Posterior cingulate gyrus (tissue), 11 donors: Measurements from ENCODE around the gene LSM7.

Experiments used
- DNase-seq, 10 donors: peaks; one replicate each; pipeline versions ENCODE4 v3.0.0 to v3.0.0-alpha.2; 2020 to 2021; ENCODE audit warnings: mixed read lengths in 3 of 10
- intact Hi-C: fragments of 100-400 bp; cut with DNase I; formaldehyde crosslinking; loops from one replicate; pipeline ENCODE4 v1.15.1; 2023

Gene LSM7

DNA sequence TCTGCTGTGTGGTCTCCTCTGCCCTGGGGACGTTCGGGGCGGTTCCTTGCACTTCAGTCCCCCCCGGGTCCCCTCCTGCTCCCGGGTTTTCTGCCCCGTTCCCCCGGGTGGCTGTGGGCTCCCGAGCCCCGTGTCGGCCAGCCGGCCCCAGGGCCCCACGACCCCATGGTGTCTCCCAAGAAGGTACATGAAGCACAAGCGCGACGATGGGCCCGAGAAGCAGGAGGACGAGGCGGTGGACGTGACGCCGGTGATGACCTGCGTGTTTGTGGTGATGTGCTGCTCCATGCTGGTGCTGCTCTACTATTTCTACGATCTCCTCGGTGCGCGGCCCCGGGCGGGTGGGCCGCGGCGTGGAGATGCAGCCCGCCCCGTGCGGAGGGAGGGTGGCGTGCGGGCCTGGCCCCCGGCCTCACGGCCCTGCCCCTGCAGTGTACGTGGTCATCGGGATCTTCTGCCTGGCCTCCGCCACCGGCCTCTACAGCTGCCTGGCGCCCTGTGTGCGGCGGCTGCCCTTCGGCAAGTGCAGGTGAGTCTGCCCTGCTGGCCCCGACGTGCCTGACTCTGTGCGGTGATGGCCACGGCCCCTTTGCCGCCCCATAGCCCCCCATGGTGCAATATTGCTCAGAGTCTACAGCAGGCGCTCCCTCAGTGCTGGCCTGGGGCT, 11.4 kb upstream of the LSM7 start:
- intact Hi-C loops, result no loop called here
- DNase-seq, result peak in 1 of 10 donors; percentile 37

DNA sequence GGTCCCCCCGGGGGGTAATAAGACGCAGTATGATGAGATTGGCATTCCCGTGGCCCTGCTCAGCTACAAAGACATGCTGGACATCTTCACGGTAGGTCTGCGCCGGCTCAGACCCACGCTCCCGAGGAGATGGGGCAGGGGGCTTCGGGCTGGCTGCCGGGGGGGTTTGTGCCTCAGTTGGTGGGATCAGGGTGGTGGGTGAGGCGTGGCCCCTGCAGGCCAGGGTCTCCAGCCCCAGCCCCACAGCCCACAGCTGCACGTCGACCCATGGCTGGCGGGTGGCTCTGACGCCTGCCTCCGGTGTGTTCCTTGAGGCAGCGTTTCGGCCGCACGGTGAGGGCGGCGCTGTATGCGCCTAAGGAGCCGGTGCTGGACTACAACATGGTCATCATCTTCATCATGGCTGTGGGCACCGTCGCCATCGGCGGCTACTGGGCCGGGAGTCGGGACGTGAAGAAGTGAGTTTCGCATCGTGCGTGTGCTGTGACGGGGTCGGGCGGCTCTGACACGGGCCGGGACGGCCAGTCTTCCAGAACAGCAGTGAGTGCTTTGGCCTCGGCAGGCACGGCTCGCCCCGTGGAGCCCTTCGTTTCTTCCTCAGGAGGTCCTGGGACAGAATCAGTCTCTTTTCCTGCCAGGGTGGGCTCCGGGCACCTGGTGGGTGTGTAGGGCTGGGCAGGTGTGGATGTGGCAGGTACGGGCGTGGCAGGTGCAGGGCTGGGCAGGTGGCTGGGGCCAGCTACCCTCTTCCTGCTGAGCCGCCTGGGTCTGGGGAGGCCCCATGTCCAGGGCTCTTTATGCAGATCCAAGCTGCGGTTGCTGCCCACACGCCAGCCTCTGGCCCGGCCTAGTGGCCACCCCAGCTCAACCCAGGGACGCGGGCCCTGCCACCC, 10.6 kb upstream of the LSM7 start:
- peak in 1 of 10 donors; percentile 71 for DNase-seq
- intact Hi-C loops, result no loop called here

DNA sequence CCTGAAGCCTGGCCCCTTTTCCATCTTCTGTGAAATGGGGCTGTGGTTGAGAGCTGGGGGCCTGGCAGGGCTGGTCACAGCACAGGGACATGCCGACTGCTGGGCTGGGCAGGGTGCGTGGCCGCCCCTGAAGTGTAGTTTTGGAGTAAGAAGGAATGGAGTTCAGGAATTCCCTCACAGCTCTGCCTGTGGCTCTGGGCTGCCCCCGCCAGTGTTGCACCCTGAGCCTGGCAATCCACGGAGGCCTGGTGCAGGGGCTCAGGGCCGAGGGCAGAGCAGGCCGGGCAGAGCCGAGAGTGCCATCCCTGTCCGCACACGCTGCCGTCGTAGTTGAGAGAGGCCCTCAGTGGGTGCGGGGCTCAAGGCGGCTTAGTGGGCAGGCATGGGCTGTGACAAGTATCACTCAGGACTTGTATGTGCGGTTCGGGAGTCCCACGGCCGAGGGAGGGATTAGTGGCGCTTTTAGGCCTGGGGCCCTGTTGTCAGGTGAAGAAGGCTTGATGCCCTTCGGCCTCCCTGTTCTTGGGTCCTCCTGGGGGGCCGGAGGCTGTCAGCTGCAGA, 9.7 kb upstream of the LSM7 start:
- DNase-seq, result no peak
- intact Hi-C loops, result no loop called here

DNA sequence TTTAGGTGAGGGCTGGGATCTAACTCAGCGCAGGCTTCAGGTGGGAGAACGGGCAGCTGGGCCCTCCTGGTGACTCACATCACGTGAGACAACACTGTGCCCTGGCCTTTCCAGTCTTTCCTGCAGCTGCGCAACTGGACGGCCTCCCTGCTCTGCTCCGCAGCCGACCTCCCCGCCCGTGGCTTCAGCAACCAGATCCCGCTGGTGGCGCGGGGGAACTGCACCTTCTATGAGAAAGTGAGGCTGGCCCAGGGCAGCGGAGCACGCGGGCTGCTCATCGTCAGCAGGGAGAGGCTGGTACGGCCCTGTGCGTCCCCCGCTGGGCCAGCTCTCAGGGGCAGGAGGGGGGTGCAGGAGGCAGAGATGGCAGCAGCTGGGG, 8.9 kb upstream of the LSM7 start:
- intact Hi-C loops, result no loop called here
- peak in 8 of 10 donors; percentile 54 to 96 (median 70) for DNase-seq

DNA sequence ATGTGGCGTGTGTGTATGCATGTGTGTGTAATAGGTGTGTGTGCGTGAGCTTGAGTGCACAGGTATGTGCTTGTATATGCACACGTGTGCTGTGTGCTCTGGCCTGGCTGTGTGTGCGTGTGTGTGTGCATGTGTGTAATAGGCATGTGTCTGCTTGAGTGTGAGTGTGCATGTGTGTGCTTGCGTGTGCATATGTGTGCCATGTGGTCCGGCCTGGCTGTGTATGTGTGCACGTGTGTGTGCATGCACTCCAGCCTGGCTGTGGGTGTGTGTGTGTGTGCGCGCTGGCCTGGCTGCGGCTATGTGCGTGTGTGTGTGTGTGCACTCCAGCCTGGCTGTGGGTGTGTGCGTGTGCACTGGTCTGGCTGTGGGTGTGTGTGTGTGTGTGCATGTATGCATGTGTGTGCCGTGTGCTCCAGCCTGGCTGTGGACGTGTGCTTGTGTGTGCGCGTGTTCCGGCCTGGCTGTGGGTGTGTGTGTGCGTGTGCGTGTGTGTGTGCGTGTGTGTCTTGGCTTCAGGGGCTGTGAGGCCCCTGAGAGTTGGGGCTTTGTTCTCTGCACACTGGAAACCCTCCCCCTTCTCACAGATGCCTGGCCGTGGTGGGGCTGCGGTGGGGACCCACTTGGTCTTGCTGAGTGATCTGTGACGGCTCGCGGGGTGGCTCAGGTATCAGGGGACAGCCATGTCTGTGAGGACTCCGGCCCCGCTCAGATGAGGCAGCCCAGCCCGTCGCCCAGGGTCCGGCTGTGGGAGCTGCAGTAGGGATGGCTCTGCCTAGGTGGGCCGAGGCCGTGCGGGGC, 8.3 kb upstream of the LSM7 start:
- DNase-seq, result no peak
- intact Hi-C loops, result no loop called here

DNA sequence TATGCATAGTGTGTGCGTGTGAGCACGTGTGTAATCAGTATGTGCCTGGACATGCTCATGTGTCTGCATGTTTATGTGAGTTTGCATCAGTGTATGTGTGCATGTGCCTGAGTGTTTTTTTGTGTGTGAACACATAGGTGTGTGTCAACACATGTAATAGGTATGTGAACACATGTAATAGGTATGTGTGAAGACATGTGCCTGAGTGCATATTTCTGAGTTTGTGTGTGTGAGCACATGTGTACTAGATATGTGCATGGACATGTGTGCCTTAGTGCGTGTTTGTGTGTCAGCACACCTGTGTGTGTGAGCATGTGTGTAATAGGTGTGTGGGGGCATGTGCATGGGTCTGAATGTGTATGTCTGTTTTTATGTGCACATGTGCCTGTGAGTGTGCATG, 7.5 kb upstream of the LSM7 start:
- intact Hi-C loops, result no loop called here
- no peak for DNase-seq

DNA sequence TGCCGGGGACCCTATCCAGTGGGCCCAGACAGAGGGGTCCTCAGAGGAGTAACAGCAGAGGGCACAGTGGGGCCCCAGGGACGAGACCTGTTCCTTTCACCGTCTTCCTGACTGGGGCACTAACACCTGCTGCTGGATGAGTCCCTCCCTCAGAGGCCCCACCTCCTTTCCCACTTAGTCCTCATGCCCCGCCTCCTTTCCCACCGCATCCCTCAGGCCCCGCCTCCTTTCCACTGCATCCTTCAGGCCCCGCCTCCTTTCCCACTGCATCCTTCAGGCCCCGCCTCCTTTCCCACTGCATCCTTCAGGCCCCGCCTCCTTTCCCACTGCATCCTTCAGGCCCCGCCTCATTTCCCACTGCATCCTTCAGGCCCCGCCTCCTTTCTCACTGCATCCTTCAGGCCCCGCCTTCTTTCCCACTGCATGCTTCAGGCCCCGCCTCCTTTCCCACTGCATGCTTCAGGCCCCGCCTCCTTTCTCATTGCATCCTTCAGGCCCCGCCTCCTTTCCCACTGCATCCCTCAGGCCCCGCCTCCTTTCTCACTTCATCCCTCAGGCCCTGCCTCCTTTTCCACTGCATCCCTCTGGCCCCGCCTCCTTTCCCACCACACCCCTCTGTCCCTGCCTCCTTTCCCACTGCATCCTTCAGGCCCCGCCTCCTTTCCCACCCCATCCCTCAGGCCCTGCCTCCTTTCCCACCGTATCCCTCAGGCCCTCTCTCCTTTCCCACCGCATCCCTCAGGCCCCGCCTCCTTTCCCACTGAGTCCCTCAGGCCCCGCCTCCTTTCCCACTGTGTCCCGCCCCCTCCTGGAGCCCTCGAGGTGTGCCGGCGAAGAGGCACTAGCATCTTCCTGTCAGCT, 6.8 kb upstream of the LSM7 start:
- no peak for DNase-seq
- intact Hi-C loops, result loop anchor here (5.0 kb wide), 1 partner anchor 57 kb away; no protein-coding TSS in a partner anchor

DNA sequence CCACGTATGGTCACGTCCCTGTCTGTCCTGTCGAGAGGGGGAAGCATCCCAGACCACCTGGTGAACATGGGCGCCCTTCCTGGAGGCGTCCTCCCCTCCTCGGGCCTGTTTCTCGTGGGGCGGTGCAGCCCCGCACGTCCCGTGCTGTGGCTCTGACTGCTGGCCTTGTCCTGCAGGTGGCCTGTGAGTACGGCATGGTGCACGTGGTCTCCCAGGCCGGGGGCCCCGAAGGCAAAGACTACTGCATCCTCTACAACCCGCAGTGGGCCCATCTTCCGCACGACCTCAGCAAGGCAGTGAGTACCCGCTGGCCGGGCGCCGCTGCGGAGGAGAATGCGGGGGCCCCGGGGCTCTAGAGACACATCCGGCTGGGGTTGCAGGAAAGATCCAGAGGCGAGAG, 6.0 kb upstream of the LSM7 start:
- intact Hi-C loops, result loop anchor here (5.0 kb wide), 1 partner anchor 58 kb away; no protein-coding TSS in a partner anchor
- no peak for DNase-seq

DNA sequence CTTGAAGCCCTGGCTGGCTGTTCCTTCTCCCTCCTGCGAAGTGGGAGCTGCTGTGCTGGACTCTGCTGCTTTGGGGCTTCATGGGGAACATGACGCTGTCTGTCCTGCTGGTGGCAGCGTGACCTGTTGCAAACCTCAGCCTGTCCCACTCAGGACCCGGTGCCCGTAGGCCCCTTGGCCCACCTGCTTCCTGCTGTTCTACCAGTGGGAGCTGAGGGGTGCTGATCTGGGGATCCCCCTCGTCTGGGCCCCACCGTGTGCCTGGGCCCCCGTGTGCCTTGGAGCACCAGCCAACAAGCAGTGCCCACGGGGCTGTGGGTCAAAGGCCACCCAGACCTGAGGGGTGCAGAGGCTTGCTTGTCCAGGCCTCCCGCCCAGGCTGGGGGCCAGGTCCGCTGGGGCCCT, 5.4 kb upstream of the LSM7 start:
- peak in 1 of 10 donors; percentile 37 for DNase-seq
- intact Hi-C loops, result loop anchor here (2.0 to 5.0 kb wide), 2 partner anchors 47 to 58 kb away; no protein-coding TSS in a partner anchor

DNA sequence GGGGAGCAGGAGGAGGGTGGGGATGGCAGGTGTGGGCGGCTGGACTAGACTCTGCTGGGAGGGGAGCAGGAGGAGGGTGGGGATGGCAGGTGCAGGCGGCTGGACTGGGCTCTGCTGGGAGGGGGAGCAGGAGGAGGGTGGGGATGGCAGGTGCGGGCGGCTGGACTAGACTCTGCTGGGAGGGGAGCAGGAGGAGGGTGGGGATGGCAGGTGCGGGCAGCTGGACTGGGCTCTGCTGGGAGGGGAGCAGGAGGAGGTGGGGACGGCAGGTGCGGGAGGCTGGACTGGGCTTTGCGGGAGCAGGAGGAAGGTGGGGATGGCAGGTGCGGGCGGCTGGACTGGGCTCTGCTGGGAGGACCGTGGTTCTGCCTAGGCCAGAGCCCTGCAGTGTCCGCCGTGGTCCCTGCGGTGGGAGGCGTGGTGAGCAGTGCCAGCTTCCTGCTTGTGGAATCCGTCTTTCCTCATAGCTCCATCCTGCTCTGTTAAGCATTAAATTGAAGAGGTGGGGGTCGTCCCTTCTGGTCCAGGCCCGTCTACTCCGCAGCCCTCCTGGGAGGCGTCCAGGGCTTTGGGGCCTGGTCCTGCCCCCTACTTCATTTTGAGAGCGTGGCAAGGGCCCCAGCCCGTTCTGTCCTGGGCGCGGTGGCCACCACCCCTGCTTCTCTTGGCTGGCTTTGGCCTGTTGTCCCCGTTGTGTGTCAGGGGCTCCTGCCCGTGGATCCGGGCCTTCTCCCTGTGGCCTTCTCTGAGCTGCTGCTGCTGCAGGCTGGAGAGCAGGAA, 4.8 kb upstream of the LSM7 start:
- intact Hi-C loops, result loop anchor here (2.0 to 5.0 kb wide), 2 partner anchors 48 to 59 kb away; no protein-coding TSS in a partner anchor
- no peak for DNase-seq

DNA sequence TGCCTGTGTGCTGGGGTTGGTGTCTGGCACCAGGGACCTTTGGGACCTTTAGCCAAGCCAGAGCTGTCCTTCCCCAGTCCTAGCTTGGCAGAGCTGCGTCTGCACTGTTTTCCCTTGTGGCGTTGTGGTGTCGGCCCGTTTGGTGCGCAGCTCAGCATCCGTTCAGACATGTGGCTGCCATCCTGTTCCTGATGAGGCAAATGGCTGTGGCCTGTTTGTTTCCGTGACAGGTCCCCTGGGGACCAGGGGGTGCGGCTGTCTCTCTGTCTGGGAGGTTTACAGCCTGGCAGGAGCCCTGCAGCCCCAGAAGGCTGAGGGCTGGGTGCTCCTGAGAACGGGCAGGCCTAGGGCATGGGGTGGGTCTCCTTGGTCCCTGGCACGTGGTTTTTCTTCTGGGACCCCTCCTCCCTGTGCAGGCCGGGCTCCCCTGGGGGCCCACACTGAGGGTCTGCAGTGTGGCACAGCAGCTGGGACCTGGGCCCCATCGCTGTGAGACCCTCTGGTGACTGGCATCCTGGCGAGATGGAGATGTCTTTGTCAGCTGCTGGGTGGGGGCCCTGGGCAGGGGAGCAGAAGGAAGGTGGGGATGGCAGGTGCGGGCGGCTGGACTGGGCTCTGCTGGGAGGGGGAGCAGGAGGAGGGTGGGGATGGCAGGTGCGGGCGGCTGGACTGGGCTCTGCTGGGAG, 4.1 kb upstream of the LSM7 start:
- intact Hi-C loops, result loop anchor here (2.0 to 5.0 kb wide), 2 partner anchors 48 to 60 kb away; no protein-coding TSS in a partner anchor
- DNase-seq, result no peak

DNA sequence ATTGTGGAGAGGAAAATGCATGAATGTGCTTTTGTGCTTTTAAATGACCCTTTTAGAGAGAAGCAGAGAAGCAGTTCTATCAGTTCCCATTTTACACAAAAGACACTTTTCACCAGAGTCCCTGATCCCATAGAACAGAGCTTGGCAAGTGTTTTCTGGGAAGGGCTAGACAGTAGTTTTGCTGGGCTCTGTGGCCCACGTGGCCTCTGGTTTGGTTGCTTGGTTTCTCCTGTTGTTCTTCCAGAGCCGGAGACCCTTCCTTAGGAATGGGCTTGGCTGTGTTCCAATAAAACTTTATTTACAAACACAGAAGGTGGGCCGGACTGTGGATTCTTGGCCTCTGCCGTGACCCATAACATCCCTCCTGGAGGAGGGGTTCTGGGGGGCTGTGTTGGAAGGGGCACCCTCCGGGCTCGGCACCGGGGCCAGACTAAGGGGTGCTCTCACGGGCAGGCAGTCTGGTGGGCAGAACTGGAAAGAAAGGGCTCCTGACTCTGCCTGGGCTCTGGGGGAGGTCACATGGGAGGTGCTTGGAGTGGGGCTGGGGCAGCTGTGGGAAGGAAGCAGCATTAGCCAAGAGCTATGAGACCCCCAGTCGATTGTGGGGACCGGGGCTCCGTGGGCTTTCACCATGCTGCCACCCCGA, 3.3 kb upstream of the LSM7 start:
- intact Hi-C loops, result loop anchor here (2.0 to 5.0 kb wide), 2 partner anchors 49 to 61 kb away; no protein-coding TSS in a partner anchor
- peak in 1 of 10 donors; percentile 48 for DNase-seq

DNA sequence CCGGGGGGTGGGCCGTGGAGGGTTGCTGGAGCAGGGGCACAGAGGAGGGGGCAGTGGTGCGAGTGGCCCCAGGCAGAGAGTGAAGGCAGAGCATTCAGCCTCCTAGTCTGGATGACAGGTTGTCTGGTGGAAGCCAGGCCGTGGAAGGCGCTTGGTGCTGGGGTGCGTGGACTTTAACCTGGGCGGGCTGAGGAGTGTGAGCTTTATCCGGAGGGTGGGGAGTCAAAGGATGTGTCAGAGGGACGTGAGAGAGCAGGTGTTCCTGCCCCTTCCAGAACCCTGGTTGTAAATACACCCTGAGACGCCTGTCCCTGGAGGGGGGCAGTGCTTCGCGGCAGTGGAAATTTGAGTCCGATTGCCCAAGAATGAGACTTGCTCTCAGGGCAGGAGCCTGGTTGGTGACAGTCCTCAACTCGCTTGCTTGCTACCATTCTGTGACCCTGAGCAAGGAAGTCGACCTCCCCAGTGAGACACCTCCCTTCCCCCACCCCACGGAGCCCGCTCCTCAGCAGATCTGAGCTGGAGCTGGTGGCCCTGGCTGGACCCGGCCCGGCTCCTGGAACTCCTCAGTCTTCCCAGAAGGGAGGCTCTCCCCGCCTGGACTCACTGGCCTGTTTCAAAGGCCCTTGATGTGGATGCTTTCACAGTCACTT, 2.4 kb upstream of the LSM7 start:
- no peak for DNase-seq

DNA sequence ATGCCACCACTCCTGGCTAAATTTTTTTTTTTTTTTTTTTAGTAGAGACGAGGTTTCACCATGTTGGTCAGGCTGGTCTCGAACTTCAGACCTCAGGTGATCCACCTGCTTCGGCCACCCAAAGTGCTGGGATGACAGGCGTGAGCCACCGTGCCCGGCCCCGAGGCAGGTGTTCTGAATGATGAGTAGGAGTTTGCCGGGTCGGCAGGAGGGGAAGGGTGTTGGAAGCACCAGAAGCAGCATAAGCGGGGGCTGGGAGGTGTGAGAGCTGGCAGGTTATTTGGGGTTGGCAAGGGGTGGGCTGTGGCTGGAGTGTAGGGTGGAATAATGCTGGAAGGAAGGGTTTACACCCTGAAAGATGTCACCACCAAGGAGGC, 1.9 kb upstream of the LSM7 start:
- intact Hi-C loops, result loop anchor here (5.0 kb wide), 1 partner anchor 62 kb away; no protein-coding TSS in a partner anchor
- no peak for DNase-seq

More for the DNA sequence above, 2.4 kb upstream of the LSM7 start:
- intact Hi-C loops, result loop anchor here (5.0 kb wide), 1 partner anchor 62 kb away; no protein-coding TSS in a partner anchor

DNA sequence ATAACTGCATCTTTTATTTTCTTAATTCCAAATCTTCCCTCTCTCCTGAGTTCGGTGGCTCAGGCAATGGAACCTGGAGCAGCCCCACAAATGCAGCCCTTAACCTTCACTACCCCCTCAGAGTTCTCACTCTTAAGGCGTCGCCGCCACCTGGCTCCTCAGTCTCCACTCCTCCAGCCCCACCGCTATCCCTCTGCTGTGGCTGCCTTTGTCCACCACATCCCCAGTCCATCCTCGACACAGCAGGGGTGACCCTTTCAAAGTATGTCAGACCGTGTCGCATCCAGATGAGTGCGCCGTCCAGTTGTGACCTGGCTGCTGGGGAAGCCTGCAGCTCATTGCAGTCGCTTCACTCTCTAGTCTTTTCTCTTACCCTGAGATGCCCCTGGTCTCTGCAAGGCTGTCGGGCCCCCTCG, 1.1 kb upstream of the LSM7 start:
- DNase-seq, result no peak
- intact Hi-C loops, result no loop called here

DNA sequence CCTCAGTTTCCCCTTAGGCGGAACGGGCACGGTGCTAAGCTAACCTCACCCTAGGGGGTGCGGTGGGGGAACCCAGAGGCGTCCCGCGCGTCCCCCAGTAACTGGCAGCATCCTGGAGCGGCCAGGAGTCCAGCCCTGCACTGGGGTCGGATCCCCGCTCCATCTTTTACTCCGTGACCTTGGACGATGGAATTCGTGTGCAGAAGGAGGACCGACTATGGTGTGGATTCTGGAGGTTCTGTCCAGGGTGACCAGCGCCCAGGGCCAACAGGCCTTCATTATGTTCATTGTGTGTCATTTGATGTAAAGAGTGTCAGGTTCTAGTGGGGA, 728 bp upstream of the LSM7 start:
- intact Hi-C loops, result no loop called here

DNA sequence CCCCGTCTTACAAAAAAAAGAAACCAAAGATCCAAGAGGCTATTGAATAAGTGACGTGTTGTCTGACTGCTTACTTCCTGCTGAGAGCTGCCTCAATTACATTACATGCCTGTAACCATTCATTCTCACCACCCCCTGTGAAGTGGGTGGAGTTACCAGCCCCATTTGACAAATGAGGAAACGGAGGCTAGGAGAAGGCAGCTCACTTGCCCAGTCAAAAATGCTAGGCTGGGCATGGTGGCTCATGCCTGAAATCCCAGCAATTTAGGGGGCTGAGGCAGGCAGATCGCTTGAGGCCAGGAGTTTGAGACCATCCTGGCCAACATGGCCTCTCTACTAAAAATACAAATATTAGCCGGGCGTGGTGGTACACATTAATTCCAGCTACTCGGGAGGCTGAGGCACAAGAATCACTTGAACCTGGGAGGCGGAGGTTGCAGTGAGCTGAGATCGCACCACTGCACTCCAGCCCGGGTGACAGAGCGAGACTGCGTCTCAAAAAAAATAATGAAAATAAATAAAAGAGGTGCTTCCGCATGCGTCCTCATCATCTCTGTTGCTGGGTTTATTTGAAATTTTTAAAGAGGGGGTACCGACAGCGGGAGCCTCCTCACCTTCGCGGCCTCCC, 499 bp downstream of the LSM7 start:
- no peak for DNase-seq
- intact Hi-C loops, result no loop called here

More for the DNA sequence above, 728 bp upstream of the LSM7 start:
- DNase-seq, result no peak
